ENCODE measurements around the gene CA12.

The CA12 gene

GRCh38 chr15:63401714-63402497, 20.3 kb upstream of the CA12 start:
- DNase-seq = no peak

- DNase-seq = no peak
These were observed 19.4 kb upstream of the CA12 start for GRCh38 chr15:63401078-63401477.

GRCh38 chr15:63398456-63398855, 16.8 kb upstream of the CA12 start:
- DNase-seq = no peak

- no peak for DNase-seq
These were observed 14.7 kb upstream of the CA12 start for GRCh38 chr15:63396152-63396928.

GRCh38 chr15:63395730-63396151, 14.1 kb upstream of the CA12 start:
- DNase-seq = no peak

GRCh38 chr15:63392361-63393009, 10.8 kb upstream of the CA12 start:
- no peak for DNase-seq

- DNase-seq = no peak
These were observed 10.2 kb upstream of the CA12 start for GRCh38 chr15:63391669-63392360.

- no peak for DNase-seq
These were observed 9.0 kb upstream of the CA12 start for GRCh38 chr15:63390689-63391088.

- DNase-seq = peak; percentile 34 to 46
These were observed 8.4 kb upstream of the CA12 start for GRCh38 chr15:63389902-63390670.

- no peak for DNase-seq
These were observed 6.9 kb upstream of the CA12 start for GRCh38 chr15:63388511-63388910.

GRCh38 chr15:63387748-63388493, 6.3 kb upstream of the CA12 start:
- no peak for DNase-seq

- DNase-seq = no peak
These were observed 4.4 kb upstream of the CA12 start for GRCh38 chr15:63385911-63386531.

- DNase-seq = no peak
These were observed 3.3 kb upstream of the CA12 start for GRCh38 chr15:63384906-63385305.

GRCh38 chr15:63382966-63383710, 1.5 kb upstream of the CA12 start:
- no peak for DNase-seq

GRCh38 chr15:63380808-63381282, 801 bp downstream of the CA12 start:
- no peak for DNase-seq

- DNase-seq = no peak
These were observed 1.4 kb downstream of the CA12 start for GRCh38 chr15:63380151-63380807.

- DNase-seq = no peak
These were observed 2.0 kb downstream of the CA12 start for GRCh38 chr15:63379492-63380150.

GRCh38 chr15:63378946-63379345, 2.7 kb downstream of the CA12 start:
- DNase-seq = no peak

Data from NCI-H1930 (cell line).